Progenitor cell of endocrine pancreas (in vitro differentiated cells): Measurements from ENCODE around the gene METTL9. TPM values are rescaled to one million over a fixed set of nuclear protein-coding genes. Genes with fewer than 3 reads are reported as not detected.

Experiments
- DNase-seq: peaks from one replicate; pipeline ENCODE4 v3.0.0; 2021; ENCODE audit warnings: low spot score; ENCODE audit not compliant: unreplicated experiment
- H3K27ac Mint-ChIP-seq: 2 replicates; pipeline ENCODE4 v1.8.0; 2021; ENCODE audit warnings: mild to moderate bottlenecking, moderate library complexity, mixed read lengths
- H3K27me3 Mint-ChIP-seq: 2 replicates; pipeline ENCODE4 v1.8.0; 2021; ENCODE audit warnings: mixed read lengths
- H3K36me3 Mint-ChIP-seq: 2 replicates; pipeline ENCODE4 v1.8.0; 2022; ENCODE audit warnings: mixed read lengths; ENCODE audit not compliant: insufficient read depth
- H3K4me1 Mint-ChIP-seq: 2 replicates; pipeline ENCODE4 v1.8.0; 2021; ENCODE audit warnings: low read depth, mixed read lengths
- H3K4me3 Mint-ChIP-seq: 2 replicates; pipeline ENCODE4 v1.8.0; 2021; ENCODE audit warnings: low read depth, mild to moderate bottlenecking, moderate library complexity, mixed read lengths
- H3K9me3 Mint-ChIP-seq: 2 replicates; pipeline ENCODE4 v1.8.0; 2021; ENCODE audit warnings: low read depth, mixed read lengths
- total RNA-seq: library from RNA; stranded (reverse); gene quantifications from 2 replicates; pipeline ENCODE4 v1.2.1, GENCODE V29; 2021
- TF ChIP-seq, protein P1 (sequence below): fragments of 200-600 bp; sonication (generic); IDR thresholded peaks from one replicate; pipeline ENCODE4 v1.5.0; 2021; ENCODE audit warnings: antibody characterized with exemption, mild to moderate bottlenecking; ENCODE audit not compliant: unreplicated experiment

METTL9 gene
- total RNA-seq, 1 donor from 2014 or later: 158 TPM

GRCh38 chr16:21617607-21618006 is 18.2 kb downstream of the METTL9 start:
- Mint-ChIP-seq H3K4me1 (peaks cover 13% of the 10 kb centered on the region), H3K27me3 (no peaks in the 10 kb centered on the region), H3K27ac (no peak overlapping the region), H3K9me3 (no peaks in the 10 kb centered on the region), H3K36me3 (peaks cover 8% of the 10 kb centered on the region), H3K4me3 (no peak overlapping the region)
- TF ChIP-seq, protein P1, sequence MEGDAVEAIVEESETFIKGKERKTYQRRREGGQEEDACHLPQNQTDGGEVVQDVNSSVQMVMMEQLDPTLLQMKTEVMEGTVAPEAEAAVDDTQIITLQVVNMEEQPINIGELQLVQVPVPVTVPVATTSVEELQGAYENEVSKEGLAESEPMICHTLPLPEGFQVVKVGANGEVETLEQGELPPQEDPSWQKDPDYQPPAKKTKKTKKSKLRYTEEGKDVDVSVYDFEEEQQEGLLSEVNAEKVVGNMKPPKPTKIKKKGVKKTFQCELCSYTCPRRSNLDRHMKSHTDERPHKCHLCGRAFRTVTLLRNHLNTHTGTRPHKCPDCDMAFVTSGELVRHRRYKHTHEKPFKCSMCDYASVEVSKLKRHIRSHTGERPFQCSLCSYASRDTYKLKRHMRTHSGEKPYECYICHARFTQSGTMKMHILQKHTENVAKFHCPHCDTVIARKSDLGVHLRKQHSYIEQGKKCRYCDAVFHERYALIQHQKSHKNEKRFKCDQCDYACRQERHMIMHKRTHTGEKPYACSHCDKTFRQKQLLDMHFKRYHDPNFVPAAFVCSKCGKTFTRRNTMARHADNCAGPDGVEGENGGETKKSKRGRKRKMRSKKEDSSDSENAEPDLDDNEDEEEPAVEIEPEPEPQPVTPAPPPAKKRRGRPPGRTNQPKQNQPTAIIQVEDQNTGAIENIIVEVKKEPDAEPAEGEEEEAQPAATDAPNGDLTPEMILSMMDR: no peak
- no peak for DNase-seq

DNA sequence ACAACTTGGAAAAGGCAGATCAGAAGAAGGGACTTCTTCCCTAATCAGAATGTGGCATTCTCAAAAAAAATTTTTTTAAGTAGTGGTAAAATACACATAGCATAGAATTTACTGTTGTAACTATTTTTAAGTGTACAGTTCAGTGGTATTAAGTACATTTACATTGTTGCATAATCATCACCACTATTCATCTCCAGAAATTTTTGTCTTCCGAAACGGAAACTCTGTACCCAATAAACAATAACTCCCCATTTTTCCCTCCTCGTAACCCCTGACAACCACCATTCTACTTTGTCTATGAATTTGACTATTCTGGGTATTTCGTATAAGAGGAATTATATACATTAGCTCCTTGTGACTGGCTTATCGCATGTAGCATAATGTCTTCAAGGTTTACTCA is 18.9 kb downstream of the METTL9 start:
- Mint-ChIP-seq H3K27ac (no peak overlapping the region), H3K4me1 (peaks cover 13% of the 10 kb centered on the region), H3K27me3 (no peaks in the 10 kb centered on the region), H3K9me3 (no peaks in the 10 kb centered on the region), H3K36me3 (peaks cover 8% of the 10 kb centered on the region), H3K4me3 (no peak overlapping the region)
- TF ChIP-seq, protein P1: no peak
- DNase-seq: no peak

DNA sequence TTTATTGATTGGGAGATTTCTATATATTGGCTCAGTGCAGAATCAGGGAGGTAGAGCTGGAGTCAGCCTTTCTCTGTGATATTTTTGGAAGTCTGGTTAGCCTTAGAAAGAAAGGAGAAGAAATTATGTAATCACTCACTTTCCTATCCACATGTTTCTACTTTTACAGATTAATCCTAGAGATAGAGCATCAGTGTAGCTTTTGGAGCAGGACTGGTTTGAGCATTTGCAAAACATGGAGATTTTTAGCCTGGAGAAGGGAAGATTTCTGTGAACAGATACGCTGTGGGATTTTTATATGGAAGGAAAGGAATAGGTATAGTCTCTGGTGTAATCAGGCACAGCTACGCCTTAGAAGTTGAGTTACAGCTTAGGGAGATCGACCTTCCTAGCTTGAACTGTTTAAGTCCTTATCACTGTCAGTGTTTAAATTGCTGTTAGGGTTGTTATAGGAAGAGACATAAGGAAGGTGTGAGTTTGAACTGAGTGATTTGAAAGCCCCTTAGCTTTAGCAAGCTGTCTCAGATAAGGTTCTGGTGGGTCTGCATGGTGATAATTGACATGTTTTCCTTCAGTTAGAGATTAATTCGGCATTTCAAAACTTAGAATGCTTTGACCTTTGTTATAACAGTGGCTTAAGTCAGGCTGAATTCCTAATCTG is 20.5 kb downstream of the METTL9 start:
- H3K27ac Mint-ChIP-seq: no peak overlapping the region
- TF ChIP-seq, protein P1: no peak
- no peaks in the 10 kb centered on the region for H3K27me3 Mint-ChIP-seq
- peaks cover 15% of the 10 kb centered on the region for H3K36me3 Mint-ChIP-seq
- DNase-seq: no peak
- no peaks in the 10 kb centered on the region for H3K9me3 Mint-ChIP-seq
- H3K4me1 Mint-ChIP-seq: peaks cover 13% of the 10 kb centered on the region
- no peak overlapping the region for H3K4me3 Mint-ChIP-seq

- no peak overlapping the region for H3K4me3 Mint-ChIP-seq
- peaks cover 11% of the 10 kb centered on the region for H3K4me1 Mint-ChIP-seq
- H3K27ac Mint-ChIP-seq: no peak overlapping the region
- no peak for DNase-seq
- no peaks in the 10 kb centered on the region for H3K9me3 Mint-ChIP-seq
- peaks cover 16% of the 10 kb centered on the region for H3K36me3 Mint-ChIP-seq
- H3K27me3 Mint-ChIP-seq: no peaks in the 10 kb centered on the region
- TF ChIP-seq, protein P1: no peak
These were observed 21.2 kb downstream of the METTL9 start for GRCh38 chr16:21620592-21620991.

GRCh38 chr16:21622545-21622944 is 23.2 kb downstream of the METTL9 start:
- TF ChIP-seq, protein P1: no peak
- no peaks in the 10 kb centered on the region for H3K9me3 Mint-ChIP-seq
- H3K27me3 Mint-ChIP-seq: no peaks in the 10 kb centered on the region
- DNase-seq: no peak
- peaks cover 13% of the 10 kb centered on the region for H3K4me1 Mint-ChIP-seq
- H3K27ac Mint-ChIP-seq: no peak overlapping the region
- no peak overlapping the region for H3K4me3 Mint-ChIP-seq
- peaks cover 28% of the 10 kb centered on the region for H3K36me3 Mint-ChIP-seq
